Measurements from ENCODE around the gene NRIP1. TPM values are rescaled to one million over a fixed set of nuclear protein-coding genes. Genes with fewer than 3 reads are reported as not detected.

NRIP1 gene
- total and polyA plus RNA-seq, 2 of the 8 experiments (the other 6 are each of a cell fraction or from before 2014, with no cell fraction given): 1.5 to 9.3 TPM

- no peak overlapping the region for H3K4me2 ChIP-seq (ENCODE audit: insufficient read depth in 1 of 2, low read depth in 2 of 2, low read length in 2 of 2)
- ChIA-PET POLR2A (ENCODE audit: partially characterized antibody) (no interaction called here), CTCF (ENCODE audit: partially characterized antibody) (no interaction called here)
- WGBS, 2 experiments (ENCODE audit: extremely low coverage in 1 of 2, insufficient coverage in 1 of 2, insufficient read length in 1 of 2, insufficient replicate concordance in 2 of 2, low coverage in 1 of 2, low lambda C conversion rate in 2 of 2, missing lambda C conversion rate in 1 of 2): 94% methylated on average over 1 of the region's 1 CpG; no CpG with 5 or more reads in 1 of the 2 experiments
- H2BK5ac ChIP-seq (ENCODE audit: low read depth, low read length): no peak overlapping the region
- no peak overlapping the region for H3K23ac ChIP-seq (ENCODE audit: insufficient read length)
- H3K27ac ChIP-seq (ENCODE audit: low read depth, low read length): no peak overlapping the region
- H2AK5ac ChIP-seq (ENCODE audit: low read depth, low read length): no peak overlapping the region
- H4K20me1 ChIP-seq (replicated peaks in 1 of 2; ENCODE audit: control insufficient read depth in 1 of 2, insufficient read depth in 2 of 2, low read length in 2 of 2): no peaks in the 10 kb centered on the region
- H3K79me2 ChIP-seq (ENCODE audit: control insufficient read depth in 1 of 2, insufficient read depth in 2 of 2, low read length in 2 of 2): no peaks in the 10 kb centered on the region
- no peak overlapping the region for H2BK20ac ChIP-seq (ENCODE audit: low read length)
- no peak overlapping the region for H3K56ac ChIP-seq (replicated peaks; ENCODE audit: insufficient read length, low read depth, low read length)
- H2BK12ac ChIP-seq (ENCODE audit: low read depth, low read length): no peak overlapping the region
- H3K27me3 ChIP-seq (replicated peaks in 1 of 4; ENCODE audit: control insufficient read depth in 3 of 4, extremely low read depth in 1 of 4, insufficient read depth in 3 of 4, low read length in 3 of 4): no peaks in the 10 kb centered on the region
- no peak overlapping the region for H2BK120ac ChIP-seq (replicated peaks; ENCODE audit: low read depth, low read length)
- DNase-seq (ENCODE audit: low read depth in 1 of 2, low spot score in 2 of 2) (no peak), FAIRE-seq (no peak)
- no peaks in the 10 kb centered on the region for H3K23me2 ChIP-seq (ENCODE audit: low read depth, low read length)
- no peak overlapping the region for H3K4me3 ChIP-seq (ENCODE audit: extremely low read depth in 1 of 4, insufficient read depth in 2 of 4, low read depth in 3 of 4, low read length in 4 of 4)
- H2AFZ ChIP-seq (ENCODE audit: low read length): no peak overlapping the region
- no peak overlapping the region for H4K5ac ChIP-seq (ENCODE audit: insufficient read length, low read depth, low read length)
- no peak overlapping the region for H2BK15ac ChIP-seq (ENCODE audit: low read length)
- no peak overlapping the region for H4K91ac ChIP-seq (replicated peaks; ENCODE audit: insufficient read length, low read length)
- no peak overlapping the region for H3K18ac ChIP-seq (ENCODE audit: extremely low read depth, low read length)
- no peak overlapping the region for H3K9ac ChIP-seq (replicated peaks in 1 of 4; ENCODE audit: extremely low read depth in 1 of 4, low read depth in 3 of 4, low read length in 3 of 4)
- peaks cover 0 to 3% of the 10 kb centered on the region in 2 experiments; a peak in 1 of 4 replicates for H3K9me3 ChIP-seq (ENCODE audit: insufficient read depth in 2 of 2, low read depth in 1 of 2, low read length in 1 of 2)
- H3K14ac ChIP-seq (ENCODE audit: insufficient read length): no peak overlapping the region
- no peak overlapping the region for H4K8ac ChIP-seq (ENCODE audit: extremely low read depth, insufficient read depth, low read length)
- peaks cover 0 to 11% (median 2%) of the 10 kb centered on the region in 4 experiments; a peak in 3 of 8 replicates for H3K36me3 ChIP-seq (ENCODE audit: control insufficient read depth in 2 of 4, insufficient read depth in 4 of 4, low read length in 3 of 4)
- no peaks in the 10 kb centered on the region for H3K4me1 ChIP-seq (replicated peaks in 1 of 4; ENCODE audit: control insufficient read depth in 3 of 4, insufficient read depth in 4 of 4, low read length in 3 of 4)
- no peak overlapping the region for H3K4ac ChIP-seq (replicated peaks; ENCODE audit: insufficient read length, low read depth, low read length)
- no peaks in the 10 kb centered on the region for H3K79me1 ChIP-seq (ENCODE audit: low read depth, low read length)
- TF ChIP-seq CBX5 (IDR thresholded peaks at IDR 0.05; ENCODE audit: low read depth, low read length) (no peak), RFX5 (IDR thresholded peaks at IDR 0.05; ENCODE audit: borderline replicate concordance, low read depth, low read length) (no peak), HDAC6 (IDR thresholded peaks at IDR 0.05; ENCODE audit: low read depth, low read length) (no peak), NANOG (IDR thresholded peaks at IDR 0.05; ENCODE audit: insufficient read depth, low read depth, low read length, poor library complexity, severe bottlenecking) (no peak), TEAD4 (IDR thresholded peaks at IDR 0.05; ENCODE audit: low read depth, low read length) (no peak), EZH2 (IDR thresholded peaks at IDR 0.05; ENCODE audit: low read depth, low read length, severe bottlenecking) (no peak), RBBP5 (IDR thresholded peaks at IDR 0.05; ENCODE audit: borderline replicate concordance, low read depth, low read length) (no peak), SP4 (IDR thresholded peaks at IDR 0.05; ENCODE audit: low read length) (no peak), SP2 (IDR thresholded peaks at IDR 0.05; ENCODE audit: low read length) (no peak), MAX (IDR thresholded peaks at IDR 0.05) (no peak), SAP30 (IDR thresholded peaks at IDR 0.05; ENCODE audit: insufficient read depth, insufficient replicate concordance, low read length) (no peak), TCF12 (IDR thresholded peaks at IDR 0.05; ENCODE audit: low read depth, low read length) (no peak), CEBPB (IDR thresholded peaks at IDR 0.05; ENCODE audit: low read depth, low read length) (no peak), FOSL1 (IDR thresholded peaks at IDR 0.05; ENCODE audit: insufficient read depth, low read depth, low read length) (no peak), MAFK (IDR thresholded peaks at IDR 0.05; ENCODE audit: low read depth, low read length) (no peak)
Observed at GRCh38 chr21:14968821-14969220, 96.0 kb downstream of the NRIP1 start.
